ENCODE measurements around the gene ESM1.

Gene ESM1

GRCh38 chr5:54975701-54976100, 9.7 kb downstream of the ESM1 start:
- no peak for DNase-seq

GRCh38 chr5:54969856-54970828, 15.3 kb downstream of the ESM1 start:
- no peak for DNase-seq

GRCh38 chr5:54969242-54969641, 16.2 kb downstream of the ESM1 start:
- no peak for DNase-seq

- no peak for DNase-seq
These were observed 19.6 kb downstream of the ESM1 start for GRCh38 chr5:54965806-54966205.

GRCh38 chr5:54964405-54964804, 21.0 kb downstream of the ESM1 start:
- DNase-seq = no peak

GRCh38 chr5:54959673-54960418, 25.5 kb downstream of the ESM1 start:
- peak; percentile 45 for DNase-seq

GRCh38 chr5:54956922-54957321, 28.5 kb downstream of the ESM1 start:
- DNase-seq = no peak

- DNase-seq = no peak
These were observed 38.2 kb downstream of the ESM1 start for GRCh38 chr5:54947187-54947586.

GRCh38 chr5:54946306-54946819, 39.0 kb downstream of the ESM1 start:
- no peak for DNase-seq

- peak; percentile 28 for DNase-seq
These were observed 41.0 kb downstream of the ESM1 start for GRCh38 chr5:54944364-54944763.

- no peak for DNase-seq
These were observed 43.2 kb downstream of the ESM1 start for GRCh38 chr5:54942064-54942778.

GRCh38 chr5:54936201-54936600, 49.2 kb downstream of the ESM1 start:
- DNase-seq = no peak

- no peak for DNase-seq
These were observed 52.6 kb downstream of the ESM1 start for GRCh38 chr5:54932789-54933188.

GRCh38 chr5:54930736-54931135, 54.7 kb downstream of the ESM1 start:
- DNase-seq = no peak
